ENCODE measurements around the gene RBP3.

GRCh38 chr10:47357131-47357582 is 9.0 kb downstream of the RBP3 start:
- TF ChIP-seq MAX (IDR thresholded peaks at IDR 0.05; ENCODE audit: low read depth, low read length) (no peak), MYC (IDR thresholded peaks at IDR 0.05; ENCODE audit: low read depth, low read length) (no peak)
